SKM-1 treated with dmso at 0.1 percent for 144 hours (cell line): ENCODE measurements around the gene NME7.
"Not testable (repeated sequence)": the region's sequence is repeated elsewhere in the genome, so short reads cannot be mapped to it uniquely, and the experiment has no call there.

Experiments used
- DNase-seq: peaks from one replicate; lab custom pipeline; 2025; ENCODE audit not compliant: unreplicated experiment; lab: John Stamatoyannopoulos, UW

The NME7 gene

GRCh38 chr1:169240449-169241232, 127.0 kb downstream of the NME7 start:
- no peak for DNase-seq

DNA sequence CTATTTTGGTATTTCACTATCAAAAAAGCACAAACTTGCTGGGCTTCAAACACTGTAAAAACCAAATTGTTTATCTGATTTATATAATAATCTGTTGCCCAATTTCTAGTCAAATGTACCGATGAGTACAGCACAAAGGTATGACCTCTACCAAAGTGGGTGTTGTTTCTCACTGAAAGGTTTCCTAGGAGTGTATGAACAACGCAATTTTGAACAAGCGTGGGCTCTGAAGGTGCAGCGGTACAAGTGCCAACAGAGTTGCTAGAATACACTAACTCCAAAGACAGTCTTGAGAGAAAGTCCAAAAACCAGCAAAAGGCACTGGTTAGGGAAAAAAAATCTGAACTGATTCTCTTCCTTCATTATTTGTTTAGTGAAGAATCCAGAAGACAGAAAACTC, 130.7 kb downstream of the NME7 start:
- no peak for DNase-seq

DNA sequence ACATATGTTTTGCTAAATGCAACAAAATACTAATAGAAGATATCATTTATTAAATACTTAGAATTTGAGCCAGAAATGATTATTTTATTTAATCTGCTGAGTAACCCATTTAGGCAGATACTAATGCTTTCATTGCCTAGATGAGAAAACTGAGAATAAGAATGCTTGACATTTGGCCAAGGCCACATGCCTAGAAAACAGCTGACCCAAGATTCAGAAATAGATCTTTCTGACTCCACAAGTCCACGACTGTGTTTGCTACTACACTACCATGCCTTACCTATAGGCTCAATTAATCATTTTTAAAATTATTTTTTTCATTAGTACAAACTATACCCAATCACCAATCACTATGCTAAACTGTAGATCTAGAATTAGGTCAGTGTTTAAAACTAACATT, 131.5 kb downstream of the NME7 start:
- no peak for DNase-seq

- DNase-seq: no peak
Measured at GRCh38 chr1:169235568-169235967, 132.0 kb downstream of the NME7 start.

DNA sequence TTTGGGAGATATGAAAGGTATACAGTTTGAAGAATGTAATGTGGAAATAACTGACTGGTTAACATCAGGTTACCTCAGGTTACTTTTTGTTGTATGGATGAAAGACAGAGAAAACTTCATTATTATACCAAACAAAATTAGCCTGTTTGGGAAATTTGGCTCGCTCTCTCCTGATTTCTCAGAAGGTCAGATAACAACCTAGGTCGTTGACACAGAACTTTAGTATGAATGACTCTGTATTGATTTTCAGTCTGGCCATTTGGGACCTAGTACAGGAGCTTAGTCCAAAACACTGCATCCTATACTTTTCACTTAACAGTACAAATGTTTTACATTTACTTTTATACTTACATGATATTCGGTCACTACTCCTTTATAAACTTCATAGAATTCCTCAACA, 132.8 kb downstream of the NME7 start:
- no peak for DNase-seq

DNA sequence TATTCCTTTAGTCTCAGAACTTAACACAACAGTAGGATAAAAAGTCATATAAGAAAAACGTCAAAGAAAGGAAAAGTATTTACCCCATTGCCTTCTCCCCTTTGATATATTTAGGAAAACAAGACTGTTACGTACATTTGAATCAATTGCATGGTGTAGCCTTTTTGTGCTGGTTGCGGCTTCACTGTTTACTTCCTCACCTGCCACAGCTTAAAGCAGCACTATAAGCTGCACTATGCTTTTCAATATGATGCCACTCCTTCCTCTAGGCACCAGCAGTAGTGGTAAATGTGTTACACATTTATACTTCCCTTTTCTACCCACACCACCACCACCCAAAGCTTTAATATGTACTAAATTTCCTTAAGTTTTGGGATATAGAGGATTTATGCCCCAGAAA, 150.0 kb downstream of the NME7 start:
- DNase-seq: peak; percentile 68

DNA sequence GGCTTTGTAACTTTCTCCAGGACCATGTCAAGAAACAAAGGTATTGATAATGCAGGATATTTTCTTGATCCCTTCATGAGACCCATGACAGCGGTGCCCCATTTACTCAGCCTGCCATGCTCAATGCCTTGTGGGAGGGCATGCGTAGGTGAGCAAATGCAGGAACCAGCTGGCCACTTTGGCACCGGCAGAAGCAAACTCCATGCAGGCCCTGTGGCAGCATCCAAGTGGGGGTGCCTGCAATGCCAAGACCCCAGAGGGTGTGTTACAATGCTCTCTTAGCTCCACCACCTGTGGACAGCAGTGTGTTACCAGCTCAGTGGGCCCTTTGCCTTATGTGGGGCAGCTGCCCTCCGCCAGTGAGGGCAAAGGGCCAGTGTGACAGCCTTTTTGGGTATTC, 153.0 kb downstream of the NME7 start:
- no peak for DNase-seq

DNA sequence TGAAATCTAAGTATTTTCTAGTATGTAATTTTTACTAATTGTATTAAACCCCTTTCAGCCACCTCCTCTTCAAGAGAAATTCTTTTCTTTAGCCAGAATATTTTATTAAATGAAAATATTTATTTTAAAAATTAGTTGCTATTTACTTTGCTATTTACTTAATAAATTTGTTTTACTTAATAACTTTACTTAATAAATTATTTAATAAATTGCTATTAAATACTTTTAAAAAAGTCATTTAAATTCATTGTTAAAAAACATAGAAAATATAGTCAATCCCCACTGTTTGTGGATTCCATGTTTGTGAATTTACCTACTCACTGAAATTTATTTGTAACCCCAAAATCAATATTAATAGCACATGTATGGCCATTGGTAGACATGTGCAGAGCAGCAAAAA, 155.5 kb downstream of the NME7 start:
- no peak for DNase-seq

DNA sequence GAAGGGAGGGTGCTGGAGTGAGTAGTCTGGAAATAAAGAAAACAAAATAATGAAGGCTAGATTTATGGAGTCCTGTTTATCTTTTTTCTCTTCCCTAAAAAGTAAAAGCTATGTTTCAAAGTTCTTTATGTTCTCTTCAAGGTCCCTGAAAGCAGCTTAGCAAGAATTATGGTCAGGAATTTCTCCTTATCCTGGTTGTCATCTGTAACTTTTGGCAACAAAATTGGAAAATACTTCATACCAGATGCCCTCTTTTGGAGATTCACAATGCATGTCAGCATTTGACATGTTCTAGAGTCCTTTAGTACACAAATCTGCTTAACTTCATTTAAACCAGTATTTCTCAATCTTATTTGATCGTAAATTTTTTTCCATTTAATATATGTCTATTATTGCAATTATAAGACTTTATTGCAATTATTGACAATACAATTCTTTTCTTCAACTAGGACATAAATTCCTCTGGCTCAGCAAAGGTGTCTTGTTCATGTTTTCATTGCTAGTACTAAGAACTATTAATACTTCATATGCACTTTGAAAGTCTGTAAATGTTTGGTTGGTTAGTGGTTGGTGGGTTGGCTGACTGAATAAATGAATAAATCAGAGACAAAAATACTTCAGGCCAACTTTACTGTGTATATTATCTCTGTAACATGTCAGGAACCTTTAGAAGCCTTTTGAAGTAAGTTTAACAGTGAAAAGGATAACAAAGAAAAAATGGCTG, 159.6 kb downstream of the NME7 start:
- no peak for DNase-seq

- DNase-seq: no peak
Measured at GRCh38 chr1:169204157-169204556, 163.4 kb downstream of the NME7 start.

GRCh38 chr1:169202791-169203665, 164.6 kb downstream of the NME7 start:
- DNase-seq: no peak

- DNase-seq: no peak
Measured at GRCh38 chr1:169201084-169201619, 166.4 kb downstream of the NME7 start.

DNA sequence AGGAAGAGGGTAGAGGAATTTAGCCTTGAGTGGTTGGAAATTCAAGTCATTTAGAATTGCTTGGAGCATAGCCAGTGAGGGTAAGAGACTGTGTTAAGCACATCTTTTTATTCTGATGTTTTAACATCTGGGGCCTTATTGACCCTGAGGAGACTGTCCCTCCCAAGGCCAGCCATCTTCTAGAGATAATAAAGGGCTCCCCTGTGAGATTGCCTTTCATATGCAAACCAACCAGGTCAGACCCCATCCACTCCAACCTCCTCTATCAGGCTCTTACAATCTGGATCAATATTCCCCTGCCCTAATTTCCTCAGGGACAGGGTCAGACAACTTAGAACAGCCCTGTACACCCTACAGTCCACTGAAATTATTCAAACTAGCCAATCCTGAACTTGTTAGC, 167.3 kb downstream of the NME7 start:
- no peak for DNase-seq

DNA sequence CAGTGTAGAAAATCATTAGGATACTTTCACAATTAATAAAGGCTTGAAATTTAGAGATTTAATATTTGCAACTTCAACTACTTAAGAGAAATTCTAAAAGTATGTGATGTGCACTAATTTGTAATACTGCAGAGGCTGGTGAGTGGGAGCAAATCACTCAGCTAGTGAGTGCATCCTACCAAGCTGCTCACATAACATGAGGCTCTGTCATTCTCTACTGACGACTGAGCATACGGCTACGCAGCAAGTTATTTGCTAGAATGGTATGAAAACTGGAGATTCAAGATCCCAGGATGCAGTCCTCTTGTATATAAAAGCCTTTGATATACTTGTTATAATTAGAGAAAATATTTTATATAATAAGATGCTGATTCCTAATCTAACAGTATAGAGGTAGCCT, 171.0 kb downstream of the NME7 start:
- no peak for DNase-seq

DNA sequence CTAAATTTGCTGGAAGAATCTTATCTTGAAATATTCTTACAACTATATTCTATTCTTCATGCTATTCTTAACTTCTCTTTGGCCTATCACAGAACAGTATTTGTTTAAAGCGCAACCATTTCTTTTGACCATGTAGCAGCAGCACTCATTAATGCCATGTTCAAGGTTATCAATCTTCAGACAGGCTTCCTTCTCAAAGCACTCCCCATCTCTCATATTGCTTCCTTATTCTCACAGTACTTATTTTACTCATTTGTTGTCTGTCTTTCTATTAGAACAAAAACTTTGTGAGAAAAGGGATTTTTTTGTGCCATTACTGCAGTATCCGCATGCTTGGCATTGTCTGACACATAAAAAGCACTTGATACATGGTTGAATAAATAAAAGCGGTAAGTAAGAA, 171.4 kb downstream of the NME7 start:
- DNase-seq: no peak

- no peak for DNase-seq
Measured at GRCh38 chr1:169193191-169193850, 174.3 kb downstream of the NME7 start.

DNA sequence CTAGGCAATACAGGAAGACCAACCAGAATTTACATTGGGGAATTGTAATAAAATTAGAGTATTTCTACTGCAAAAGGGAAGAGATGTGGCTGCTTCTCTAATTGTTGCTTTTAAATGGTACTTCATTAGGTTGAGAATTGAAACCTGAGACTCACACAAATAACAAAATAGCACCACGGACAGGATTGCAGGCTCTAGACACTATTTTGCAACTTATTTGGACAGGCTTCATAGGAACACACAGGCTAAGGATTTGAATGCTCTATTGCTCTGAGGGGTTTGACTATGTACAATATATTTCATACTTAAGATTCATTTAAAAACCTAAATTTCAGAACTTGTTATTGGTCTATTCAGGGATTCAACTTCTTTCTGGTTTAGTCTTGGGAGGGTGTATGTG, 181.5 kb downstream of the NME7 start:
- no peak for DNase-seq

DNA sequence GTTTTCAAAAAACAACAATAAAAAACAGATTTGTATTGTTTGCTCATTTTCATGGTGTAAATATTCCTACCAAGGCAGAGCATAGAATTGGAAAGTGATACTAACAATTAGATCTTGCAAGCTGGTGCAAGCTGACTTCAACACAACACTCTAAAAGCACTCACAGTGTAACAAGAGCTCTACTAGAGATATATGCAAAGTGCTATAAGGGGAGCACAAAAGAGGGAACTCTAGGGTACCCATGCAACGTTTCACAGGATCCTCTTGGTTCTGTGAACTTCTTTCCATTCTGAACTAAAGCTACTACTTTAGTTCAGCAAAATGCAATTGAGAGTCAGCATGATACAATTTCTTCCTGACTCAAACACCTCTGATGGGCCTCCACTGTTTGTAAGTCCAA, 182.8 kb downstream of the NME7 start:
- DNase-seq: no peak

DNA sequence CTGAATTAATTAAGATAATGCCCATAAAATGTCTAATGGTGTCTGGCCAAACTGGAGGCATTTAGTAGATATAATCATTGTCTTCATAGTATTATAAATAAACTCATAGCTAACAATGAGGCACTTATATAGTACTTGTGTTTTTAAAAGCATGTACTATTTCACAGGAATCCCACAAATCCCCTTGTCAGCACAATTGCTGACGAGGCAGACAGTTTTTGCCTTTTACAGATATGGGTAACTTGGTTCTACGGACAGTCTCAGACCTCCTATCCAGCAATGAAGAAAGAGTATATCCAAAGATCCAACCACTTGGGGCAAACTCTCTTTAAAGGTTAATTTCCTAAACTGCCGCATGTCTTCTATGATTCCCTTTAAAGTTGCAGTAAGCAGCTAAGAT, 187.4 kb downstream of the NME7 start:
- DNase-seq: no peak

- not testable (repeated sequence) for DNase-seq
Measured at GRCh38 chr1:169179431-169179830, 188.2 kb downstream of the NME7 start.

DNA sequence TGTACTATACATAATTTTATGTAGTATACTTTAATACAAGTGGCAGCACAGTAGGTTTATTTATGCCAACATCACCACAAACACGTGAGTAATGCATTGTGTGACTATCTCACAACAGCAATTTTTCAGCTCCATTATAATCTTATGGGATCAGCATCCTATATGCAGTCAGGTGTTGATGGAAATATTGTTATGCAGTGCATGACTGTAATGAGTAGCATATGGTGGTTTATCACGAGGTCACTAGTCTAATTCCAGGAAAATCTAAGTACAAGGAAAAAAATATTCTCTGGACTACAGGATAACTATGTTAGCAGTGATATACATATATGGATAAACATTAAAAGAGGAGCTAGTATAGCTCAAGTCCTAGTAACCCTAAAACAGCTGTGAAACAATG, 192.1 kb downstream of the NME7 start:
- no peak for DNase-seq
